Activated T-cell treated with anti-CD3 and anti-CD28 coated beads for 24 hours (primary cell): ENCODE measurements around the gene NXPE3.

ENCODE experiments used
- DNase-seq: peaks from one replicate; pipeline ENCODE4 v3.0.0-alpha.2; 2020; ENCODE audit warnings: low read depth

Gene NXPE3

DNA sequence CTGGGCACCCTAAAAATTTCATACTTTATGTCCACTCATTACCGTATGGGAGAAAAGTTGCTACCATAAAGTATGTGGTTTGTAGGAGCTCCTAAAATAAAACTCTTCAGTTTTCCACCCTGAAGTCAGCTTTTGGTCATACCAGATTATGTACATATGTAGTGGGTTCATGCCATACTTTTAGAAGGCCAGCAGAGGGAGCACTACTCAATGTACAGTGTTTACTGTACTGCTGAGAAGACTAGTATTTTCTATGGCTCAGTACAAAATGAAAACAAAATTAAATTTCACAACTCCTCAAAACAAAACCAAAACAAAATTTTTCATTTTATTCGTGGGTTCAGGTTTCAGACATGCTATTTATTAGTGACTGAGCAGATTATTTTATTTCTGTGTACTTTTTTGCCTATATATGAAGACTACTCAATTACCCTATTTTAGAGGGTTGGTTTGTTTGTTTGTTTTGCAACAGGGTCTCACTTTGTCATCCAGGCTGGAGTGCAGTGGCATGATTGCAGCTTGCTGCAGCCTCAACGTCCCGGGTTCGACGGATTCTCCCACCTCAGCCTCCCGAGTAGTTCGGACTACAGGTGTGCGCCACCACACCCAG lies 24.3 kb downstream of the NXPE3 start:
- DNase-seq: peak; percentile 45

DNA sequence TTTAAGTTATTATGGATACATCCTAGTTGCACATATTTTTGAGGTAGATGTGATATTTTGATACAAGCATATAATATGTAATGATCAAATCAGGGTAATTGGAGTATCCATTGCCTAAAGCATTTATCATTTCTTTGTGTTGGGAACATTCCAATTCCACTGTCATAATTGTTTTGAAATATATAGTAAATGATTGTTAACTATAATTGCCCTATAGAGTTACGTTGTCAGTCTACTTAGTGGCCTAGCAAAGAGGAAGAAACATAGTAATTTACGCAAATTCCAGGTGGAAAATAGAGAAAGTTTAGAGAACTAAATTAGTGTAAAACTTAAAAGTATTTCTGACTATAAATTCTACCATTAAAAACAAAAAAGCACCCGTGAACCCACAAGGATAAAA lies 24.9 kb downstream of the NXPE3 start:
- DNase-seq: no peak

DNA sequence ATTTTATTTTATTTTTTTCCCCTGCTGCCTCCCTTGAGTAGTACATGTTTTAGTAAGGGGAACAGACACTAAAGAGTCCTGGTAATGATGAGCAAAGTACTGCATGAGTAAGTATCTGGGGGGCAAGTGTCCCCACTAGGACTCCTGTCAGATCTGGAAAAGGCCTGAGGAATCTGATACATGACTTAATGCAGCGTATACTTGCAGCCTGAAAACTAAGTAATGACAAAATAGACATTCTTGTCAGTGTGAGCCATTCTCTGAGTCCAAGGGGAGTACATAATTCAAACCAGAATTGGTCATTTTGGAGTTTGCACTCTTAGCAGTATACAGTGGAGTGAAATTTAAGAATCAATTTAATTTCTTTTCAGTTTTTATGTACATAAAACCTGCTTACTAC lies 27.5 kb downstream of the NXPE3 start:
- no peak for DNase-seq

DNA sequence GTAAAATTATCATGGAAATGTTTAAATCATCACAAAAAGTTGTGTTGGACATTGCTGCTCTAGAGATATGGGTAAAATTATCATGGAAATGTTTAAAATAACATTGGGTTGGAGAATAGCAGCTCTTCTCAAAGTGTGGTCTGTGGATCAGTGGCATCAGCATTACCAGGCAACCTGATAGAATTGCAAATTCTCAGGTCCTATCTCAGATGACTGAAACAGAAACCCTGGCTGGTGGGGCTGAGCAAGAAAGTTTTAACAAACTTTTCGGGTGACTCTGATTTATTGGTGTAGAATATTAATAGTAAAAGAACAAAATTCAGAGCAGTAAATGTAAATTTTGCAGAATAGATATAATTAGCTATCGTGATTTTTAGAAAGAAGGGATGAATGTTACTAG lies 28.9 kb downstream of the NXPE3 start:
- DNase-seq: no peak

DNA sequence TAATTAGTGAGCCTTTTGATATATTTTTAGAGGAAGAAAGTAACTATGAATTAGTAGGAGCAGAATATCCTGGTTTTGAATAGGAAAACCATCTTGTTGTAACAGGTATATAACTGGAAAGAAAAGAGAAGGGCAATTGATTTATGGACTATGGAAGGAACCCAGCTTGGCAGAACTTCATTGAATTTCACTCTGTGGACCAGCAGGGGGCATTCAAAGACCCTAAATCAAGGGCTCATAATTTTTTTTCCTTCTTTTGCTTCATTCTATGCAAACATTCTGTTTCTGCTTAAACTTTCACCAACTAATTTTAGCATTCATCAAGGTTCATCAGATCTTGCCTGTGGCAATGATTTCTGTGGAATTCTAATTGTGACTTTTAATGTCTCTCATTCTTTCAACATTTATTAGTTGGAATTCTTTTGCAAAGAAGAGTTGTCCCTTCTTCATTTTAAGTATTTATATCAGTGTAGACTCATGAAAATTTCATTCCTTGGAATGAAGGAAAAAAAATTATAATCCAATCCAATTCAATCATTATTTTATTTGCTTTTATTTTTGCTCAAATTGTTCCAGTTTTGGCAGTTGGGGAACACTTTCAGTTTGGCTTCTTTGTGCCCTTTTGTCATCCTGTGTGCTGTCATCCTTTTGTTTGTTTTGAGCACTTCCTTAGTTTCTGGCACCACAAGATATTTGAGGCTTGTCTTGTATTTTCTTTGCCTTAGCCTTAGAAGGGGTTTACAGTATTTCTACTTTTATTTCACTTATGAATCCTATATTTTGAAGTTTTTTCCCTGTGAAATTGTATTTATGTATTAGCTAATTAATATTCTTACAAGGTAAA lies 30.4 kb downstream of the NXPE3 start:
- peak; percentile 20 for DNase-seq

DNA sequence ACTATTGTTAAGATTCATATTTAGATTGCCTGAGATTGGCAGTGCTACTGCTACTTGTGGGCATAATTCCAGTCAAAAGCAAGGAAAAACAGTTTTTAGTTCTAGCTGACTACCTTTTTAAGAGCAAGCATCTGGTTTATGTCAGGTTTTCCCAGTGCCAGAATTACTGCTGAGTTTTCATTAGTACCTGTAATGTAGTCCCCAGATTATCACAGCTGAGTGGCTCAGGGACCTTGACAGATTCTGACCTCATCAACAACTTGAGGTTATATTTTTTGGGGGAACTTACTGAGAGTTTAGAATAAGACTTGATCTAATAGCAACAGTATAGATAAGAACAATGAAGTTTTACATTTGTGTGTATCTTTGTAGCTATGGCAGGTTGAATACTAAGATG lies 31.0 kb downstream of the NXPE3 start:
- no peak for DNase-seq

DNA sequence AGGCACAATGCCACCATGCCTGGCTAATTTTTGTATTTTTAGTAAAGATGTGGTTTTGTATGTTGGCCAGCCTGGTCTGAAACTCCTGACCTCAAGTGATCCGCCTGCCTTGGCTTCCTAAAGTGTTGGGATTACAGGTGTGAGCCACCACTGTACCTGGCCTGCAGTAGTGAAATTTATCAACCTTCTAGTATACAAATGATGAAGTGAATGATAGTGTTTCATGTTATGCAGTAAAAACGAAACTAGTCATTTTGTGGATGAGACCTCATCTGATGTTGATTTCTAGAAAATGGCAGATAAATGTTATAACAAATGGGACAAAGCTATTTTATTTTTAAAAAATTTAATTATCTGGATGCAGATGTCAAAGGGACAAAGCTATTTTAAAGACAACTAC lies 32.9 kb downstream of the NXPE3 start:
- no peak for DNase-seq

DNA sequence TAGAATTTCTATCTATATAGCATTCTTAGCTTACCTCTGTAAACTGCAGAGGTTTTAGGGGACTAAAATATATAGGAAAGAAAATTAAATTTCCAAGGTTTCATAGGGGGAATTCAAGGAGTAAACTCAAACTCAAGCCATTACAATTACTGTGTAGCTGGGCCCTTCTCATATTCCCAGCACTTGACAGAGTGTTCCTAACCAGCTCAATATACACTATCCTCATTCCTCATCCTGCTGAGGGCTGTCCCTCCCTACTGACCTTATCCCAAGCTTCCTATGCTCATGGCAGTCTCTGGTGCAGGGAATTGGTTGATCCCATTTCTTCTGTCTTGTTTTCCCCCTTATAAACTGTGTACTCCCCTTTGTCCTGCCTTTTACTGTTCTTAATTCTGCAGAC lies 33.9 kb downstream of the NXPE3 start:
- DNase-seq: no peak

DNA sequence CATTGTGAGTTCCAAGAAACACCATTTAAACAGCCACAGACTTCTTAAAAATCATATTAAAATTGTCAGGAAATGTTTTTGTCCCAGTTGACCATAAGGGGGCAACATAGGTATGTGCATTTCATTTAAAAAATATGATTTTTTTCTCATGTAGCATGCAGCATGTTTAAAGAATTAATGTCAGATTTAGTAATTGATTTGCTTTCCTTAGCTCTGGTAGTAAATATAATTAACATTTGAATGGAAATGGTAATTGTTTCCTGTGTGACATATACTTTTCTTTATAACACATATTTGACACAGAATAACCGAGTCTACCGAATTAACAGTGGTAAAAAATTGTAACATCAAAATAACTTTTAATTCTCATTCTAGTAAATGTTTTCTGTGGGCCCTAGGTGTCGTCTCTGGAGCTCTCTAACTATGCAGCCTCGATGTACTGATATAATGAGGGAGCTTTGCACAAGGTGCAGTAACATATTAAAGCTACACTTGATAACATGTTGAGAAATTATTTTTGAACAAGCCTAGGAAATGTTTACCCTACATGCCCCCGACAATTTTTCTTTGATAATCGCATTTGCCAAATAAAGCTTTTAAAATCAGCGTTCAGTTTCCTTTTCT lies 34.9 kb downstream of the NXPE3 start:
- DNase-seq: no peak

DNA sequence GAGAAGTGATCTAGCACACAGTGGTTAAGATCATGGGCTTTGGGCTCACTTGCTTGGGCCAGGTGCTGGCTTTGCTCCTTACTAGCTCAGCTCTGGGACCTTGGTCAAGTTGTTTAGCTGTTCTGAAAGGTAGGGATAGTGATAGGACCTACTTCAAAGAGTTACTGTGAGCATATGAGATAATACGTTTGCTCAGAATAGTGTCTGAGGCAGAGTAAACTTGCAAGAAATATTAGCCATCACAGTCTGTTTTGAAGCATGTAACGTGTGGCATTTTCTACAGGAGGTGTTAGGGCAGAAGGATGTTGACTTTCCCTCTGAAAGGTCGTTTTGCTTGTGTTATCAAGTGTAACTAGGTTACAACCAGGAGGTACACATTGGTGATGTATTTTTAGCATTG lies 35.8 kb downstream of the NXPE3 start:
- no peak for DNase-seq

DNA sequence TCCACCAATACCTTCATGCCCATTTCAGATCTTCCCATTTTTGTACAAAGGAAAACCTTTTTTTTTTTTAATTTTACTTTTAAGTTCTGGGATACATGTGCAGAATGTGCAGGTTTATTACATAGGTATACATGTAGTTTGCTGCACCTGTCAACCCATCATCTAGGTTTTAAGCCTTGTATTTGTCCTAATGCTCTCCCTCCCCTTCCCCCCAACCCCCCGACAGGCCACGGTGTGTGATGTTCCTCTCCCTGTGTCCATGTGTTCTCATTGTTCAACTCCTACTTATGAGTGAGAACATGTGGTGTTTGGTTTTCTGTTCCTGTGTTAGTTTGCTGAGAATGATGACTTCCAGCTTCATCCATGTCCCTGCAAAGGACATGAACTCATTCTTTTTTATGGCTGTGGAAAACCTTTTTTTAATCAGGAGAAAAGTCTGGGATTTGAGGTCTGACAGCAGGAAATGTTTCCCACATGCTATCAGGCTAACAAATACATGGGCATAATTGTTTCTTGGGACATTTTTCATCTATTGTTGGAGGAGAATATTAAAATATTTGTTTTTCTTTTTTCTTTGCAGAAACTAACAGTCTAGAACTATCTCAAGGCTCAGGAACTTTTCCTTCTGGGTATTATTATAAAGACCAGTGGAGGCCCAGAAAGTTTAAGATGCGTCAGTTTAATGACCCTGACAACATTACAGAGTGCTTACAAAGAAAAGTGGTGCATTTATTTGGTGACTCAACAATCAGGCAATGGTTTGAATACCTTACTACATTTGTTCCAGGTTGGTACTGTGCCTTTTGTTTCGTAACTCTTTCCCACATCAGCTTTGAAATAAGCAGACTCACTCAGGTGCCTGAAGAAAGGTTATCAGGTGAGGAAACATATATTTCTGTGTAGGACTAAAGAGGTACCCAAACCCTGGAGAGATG lies 37.5 kb downstream of the NXPE3 start:
- DNase-seq: no peak

DNA sequence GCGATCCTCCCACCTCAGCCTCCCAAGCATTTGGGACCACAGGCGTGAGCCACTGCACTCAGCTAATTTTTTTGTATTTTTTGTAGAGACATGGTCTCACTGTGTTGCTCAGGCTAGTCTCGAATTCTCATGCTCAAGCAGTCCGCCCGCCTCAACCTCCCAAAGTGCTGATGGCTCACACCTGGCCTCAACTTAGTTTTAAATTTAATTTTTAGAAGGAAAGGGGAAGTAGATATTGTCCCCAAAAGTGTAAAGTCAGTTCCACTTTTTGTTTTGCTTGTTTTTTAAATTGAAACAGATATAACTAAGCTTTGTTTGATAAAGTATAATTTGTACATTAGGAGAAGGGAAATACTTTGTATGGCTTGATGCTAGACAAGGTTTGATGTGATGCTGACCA lies 39.0 kb downstream of the NXPE3 start:
- DNase-seq: no peak

DNA sequence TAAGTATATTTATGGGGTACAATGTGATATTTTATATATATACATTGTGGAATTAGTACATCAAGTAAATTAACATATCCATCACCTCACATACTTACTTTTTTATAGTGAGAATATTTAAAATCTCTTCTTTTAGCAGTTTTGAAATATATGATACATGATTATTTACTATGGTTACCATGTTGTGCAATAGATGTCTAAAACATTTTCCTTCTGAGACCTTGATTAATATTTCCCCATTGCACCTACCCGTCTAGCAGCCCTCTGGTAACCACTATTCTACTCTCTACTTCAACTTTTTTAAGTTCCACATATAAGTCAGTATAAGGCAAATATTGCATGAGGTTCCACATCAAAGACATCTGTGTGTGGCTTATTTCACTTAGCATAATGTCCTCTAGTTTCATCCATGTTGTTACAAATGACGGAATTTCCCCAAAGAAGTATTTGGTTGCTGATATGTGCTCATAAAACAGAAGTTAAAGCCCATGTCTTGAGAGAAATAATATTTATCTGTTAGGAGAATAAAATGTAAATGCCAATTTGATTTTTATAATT lies 40.7 kb downstream of the NXPE3 start:
- no peak for DNase-seq

DNA sequence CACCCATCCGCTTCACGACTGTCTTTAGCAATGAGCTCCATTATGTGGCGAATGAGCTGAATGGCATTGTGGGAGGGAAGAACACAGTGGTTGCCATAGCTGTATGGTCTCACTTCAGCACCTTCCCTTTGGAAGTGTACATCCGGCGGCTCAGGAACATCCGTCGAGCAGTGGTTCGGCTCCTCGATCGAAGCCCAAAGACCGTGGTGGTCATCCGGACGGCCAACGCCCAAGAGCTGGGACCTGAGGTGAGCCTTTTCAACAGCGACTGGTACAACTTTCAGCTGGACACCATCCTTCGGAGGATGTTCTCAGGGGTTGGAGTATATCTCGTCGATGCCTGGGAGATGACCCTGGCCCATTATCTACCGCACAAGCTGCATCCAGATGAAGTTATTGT lies 42.5 kb downstream of the NXPE3 start:
- no peak for DNase-seq

DNA sequence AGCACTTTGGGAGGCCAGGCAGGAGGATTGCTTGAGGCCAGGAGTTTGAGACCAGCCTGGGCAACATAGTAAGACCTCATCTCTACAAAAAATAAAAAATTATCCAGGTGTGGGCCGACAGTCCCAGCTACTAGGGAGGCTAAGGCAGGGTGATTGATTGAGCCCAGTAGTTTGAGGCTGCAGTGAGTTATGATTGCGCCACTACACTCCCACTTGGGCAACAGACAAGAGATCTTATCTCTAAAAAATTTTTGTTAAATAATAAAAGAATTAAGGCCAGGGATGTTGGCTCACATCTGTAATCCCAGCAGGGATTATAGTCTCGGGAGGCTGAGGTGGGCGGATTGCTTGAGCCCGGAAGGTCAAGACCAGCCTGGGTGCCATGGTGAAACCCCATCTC lies 44.5 kb downstream of the NXPE3 start:
- DNase-seq: no peak

DNA sequence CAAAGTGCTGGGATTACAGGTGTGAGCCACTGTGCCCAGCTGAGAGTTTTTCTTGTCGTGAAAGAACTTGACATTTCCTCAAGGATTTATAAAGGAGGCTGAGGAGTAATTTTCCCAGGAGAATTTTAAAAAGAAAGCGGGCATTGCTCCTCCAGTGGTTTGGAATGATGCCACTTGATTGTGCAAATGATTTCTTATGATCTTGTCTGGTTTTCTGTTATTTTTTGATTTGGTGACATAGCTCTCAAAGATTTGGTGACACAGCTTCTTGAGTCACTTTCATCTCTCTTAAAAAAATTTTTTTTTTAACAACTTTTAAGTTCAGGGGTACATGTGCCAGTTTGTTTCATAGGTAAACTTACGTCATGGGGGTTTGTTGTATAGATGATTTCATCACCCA lies 45.7 kb downstream of the NXPE3 start:
- no peak for DNase-seq

DNA sequence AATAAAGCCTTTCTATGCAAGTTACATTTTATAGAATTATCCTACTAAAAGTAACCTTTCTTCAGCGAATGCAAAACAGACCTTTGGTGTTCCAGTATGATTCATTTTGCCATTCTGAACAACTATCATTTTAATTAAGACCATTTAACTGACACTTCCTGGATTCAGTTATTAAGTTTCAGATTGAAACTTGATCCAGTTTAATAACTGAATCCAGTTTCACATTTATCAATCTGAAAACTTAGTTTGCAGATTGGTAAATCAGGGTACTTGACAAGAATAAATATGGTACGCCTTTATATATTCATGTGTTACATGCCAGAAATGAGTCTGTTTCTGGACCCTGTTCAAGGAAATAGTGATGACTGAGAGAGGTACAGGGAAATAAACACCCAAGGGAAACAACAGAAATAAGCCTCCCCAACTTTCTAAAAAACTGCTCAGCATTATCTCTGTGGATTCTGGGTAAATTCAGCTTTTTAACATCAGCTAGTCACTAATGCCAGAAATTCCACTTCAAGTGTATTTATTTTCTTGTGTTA lies 47.0 kb downstream of the NXPE3 start:
- no peak for DNase-seq

DNA sequence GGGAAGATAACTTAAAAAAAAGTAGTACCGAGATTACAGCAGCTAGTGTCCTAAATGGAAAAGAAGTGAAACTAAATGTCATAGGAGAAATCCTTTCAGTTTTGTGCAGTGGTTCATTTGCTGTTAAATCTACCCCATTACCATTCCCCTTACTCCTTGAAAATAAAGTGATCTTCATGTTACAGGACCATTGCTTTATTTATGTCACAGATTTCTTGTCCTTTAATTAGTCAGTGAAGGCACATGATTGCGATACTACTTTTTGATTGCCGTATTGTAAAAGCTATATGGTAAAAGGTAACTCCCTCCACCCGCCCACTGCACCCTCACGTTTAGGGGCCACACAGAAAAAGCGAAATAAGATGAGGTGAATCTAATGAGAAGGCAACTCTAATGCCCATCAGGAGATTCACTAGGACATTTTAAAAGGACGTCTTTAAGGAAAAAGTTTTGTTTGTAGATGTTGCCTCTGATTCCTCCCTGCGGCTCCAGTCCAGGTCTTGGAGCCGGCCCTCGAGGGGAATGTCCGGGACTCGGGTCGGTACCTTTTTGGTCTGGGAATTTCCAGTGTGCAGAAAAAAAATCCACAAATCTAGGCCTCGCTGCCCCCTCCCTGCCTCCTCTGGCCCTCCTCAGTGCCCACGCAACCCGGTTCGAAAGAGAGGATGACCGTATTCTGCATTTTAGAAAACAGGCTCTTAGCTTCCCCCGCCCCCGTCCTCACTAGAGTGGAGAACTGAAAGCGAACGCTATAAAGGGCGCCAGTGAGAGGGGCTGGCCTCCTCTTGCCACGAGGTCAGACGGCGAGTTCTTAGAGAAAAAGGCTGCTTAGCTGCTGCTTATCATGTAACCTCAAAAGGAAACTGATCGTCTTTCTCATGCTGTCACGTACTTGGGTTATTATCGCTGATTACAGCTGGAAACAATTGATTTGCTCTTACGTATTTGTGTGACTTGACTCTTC lies 48.5 kb downstream of the NXPE3 start:
- DNase-seq: peak; percentile 81

DNA sequence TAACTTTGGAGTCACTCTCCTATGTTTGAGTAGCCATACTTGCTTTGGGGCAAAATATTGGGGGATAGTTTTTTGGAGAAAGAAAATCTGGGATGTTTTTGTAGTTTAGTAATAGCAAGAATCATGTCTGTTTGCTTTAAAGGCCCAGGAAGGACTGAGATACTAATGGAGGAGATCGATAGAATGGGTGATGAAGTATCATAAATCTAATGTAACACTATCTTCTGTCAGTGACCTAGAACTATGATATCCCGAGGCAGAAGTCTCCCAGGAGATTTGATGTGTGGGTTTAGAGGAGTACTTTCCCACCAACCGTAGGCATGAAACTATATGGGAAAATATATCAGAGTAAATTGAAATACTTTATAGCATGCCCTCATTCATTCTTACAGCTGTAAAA lies 49.3 kb downstream of the NXPE3 start:
- DNase-seq: no peak

DNA sequence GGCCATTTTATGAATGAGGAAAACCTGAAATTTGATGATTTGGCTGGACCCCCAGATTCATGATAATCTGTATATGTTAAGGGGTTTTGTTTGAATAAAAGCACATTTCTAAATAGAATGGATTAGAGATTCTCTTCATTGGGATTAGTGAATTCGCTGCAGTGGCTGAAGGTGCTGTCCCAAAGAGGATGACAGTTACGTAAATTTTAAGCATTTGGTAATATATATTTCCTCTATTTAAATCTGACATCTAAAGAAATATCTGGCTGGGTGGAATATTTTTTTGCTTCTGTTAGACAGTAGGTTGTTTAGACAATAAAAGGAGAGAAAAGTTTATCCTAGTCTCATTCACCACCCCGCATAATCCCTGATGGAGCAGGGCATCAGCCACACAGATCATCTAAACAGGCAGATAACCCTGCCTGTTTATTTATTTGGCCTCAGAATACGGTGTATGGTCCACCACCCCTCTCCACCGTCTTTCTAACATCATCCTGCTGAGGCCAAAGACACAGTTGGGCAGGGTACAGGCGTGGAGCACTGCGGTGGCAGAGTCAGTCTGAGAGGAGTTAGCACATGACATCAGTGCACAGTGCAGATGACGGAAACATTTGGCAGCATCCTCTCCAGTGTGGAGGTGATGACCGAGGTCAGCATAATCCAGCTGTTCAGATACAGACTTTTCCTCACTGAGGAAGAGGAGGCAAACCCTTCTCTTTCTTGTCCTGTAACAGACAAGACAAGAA lies 49.9 kb downstream of the NXPE3 start:
- DNase-seq: peak; percentile 32
